ENCODE data around the gene ZBTB34.

The ZBTB34 gene

DNA sequence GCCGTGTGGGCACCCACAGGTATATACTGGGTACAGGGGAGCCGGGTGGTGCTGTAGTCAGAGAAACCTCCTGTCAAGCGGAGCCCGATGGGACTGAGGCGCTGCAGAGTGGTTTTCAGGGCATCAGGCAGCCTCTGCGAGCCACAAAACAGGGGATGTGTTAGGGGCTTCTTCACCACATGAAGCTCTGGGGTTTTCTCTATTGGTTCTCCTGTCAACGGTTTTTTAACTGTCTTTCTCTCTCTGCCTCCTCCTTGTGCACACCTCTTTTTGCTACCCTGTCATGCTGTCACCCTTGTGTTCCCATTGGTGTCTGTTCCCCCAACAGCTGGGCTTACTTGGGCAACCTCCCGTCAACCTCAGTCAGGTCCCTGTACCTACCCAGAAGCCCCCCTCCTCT lies 74.0 kb downstream of the ZBTB34 start:
- Histone ChIP-seq H3K9me3 (ENCODE audit: control insufficient read depth, insufficient read depth, low read depth, low read length) (no peaks in the 10 kb centered on the region), H3K4me3 (ENCODE audit: low read depth, low read length) (no peak overlapping the region), H3K36me3 (ENCODE audit: control insufficient read depth in 2 of 2, insufficient read depth in 1 of 2, low read length in 2 of 2) (no peaks in the 10 kb centered on the region), H3K27ac (ENCODE audit: extremely low read depth, low read depth, low read length) (no peak overlapping the region), H3K4me1 (ENCODE audit: control insufficient read depth, insufficient read depth, low read length) (no peaks in the 10 kb centered on the region)
- POLR2A ChIA-PET, result no interaction called here
- TF ChIP-seq ZNF157 (tag by site-specific recombination; IDR thresholded peaks at IDR 0.05) (no peak), ZNF426 (tag by site-specific recombination; IDR thresholded peaks at IDR 0.05) (no peak), OVOL3 (tag by site-specific recombination; IDR thresholded peaks at IDR 0.05) (no peak), ZNF423 (tag by site-specific recombination; IDR thresholded peaks at IDR 0.05) (no peak), ZSCAN23 (tag by site-specific recombination; IDR thresholded peaks at IDR 0.05) (no peak), GLIS2 (tag by site-specific recombination; IDR thresholded peaks at IDR 0.05) (no peak), ZSCAN16 (tag by site-specific recombination; IDR thresholded peaks at IDR 0.05) (no peak), ZNF621 (tag by site-specific recombination; IDR thresholded peaks at IDR 0.05) (no peak), ZNF596 (tag by site-specific recombination; IDR thresholded peaks at IDR 0.05) (no peak), ZNF354C (tag by site-specific recombination; IDR thresholded peaks at IDR 0.05; ENCODE audit: borderline replicate concordance, low read depth) (no peak), ZNF404 (tag by site-specific recombination; IDR thresholded peaks at IDR 0.05) (no peak), ZBTB1 (tag by site-specific recombination; IDR thresholded peaks at IDR 0.05) (no peak), SETDB1 (IDR thresholded peaks at IDR 0.05; ENCODE audit: insufficient read length, low read length) (no peak)
- TF ChIP-seq, protein P1, sequence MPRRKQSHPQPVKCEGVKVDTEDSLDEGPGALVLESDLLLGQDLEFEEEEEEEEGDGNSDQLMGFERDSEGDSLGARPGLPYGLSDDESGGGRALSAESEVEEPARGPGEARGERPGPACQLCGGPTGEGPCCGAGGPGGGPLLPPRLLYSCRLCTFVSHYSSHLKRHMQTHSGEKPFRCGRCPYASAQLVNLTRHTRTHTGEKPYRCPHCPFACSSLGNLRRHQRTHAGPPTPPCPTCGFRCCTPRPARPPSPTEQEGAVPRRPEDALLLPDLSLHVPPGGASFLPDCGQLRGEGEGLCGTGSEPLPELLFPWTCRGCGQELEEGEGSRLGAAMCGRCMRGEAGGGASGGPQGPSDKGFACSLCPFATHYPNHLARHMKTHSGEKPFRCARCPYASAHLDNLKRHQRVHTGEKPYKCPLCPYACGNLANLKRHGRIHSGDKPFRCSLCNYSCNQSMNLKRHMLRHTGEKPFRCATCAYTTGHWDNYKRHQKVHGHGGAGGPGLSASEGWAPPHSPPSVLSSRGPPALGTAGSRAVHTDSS (tag by site-specific recombination; IDR thresholded peaks at IDR 0.05), result no peak
- TF ChIP-seq, protein P2, sequence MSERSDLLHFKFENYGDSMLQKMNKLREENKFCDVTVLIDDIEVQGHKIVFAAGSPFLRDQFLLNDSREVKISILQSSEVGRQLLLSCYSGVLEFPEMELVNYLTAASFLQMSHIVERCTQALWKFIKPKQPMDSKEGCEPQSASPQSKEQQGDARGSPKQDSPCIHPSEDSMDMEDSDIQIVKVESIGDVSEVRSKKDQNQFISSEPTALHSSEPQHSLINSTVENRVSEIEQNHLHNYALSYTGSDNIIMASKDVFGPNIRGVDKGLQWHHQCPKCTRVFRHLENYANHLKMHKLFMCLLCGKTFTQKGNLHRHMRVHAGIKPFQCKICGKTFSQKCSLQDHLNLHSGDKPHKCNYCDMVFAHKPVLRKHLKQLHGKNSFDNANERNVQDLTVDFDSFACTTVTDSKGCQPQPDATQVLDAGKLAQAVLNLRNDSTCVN (tag by site-specific recombination; optimal IDR thresholded peaks at IDR 0.05), result no peak
- TF ChIP-seq, protein P3, sequence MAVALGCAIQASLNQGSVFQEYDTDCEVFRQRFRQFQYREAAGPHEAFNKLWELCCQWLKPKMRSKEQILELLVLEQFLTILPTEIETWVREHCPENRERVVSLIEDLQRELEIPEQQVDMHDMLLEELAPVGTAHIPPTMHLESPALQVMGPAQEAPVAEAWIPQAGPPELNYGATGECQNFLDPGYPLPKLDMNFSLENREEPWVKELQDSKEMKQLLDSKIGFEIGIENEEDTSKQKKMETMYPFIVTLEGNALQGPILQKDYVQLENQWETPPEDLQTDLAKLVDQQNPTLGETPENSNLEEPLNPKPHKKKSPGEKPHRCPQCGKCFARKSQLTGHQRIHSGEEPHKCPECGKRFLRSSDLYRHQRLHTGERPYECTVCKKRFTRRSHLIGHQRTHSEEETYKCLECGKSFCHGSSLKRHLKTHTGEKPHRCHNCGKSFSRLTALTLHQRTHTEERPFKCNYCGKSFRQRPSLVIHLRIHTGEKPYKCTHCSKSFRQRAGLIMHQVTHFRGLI (tag by site-specific recombination; IDR thresholded peaks at IDR 0.05), result no peak
- TF ChIP-seq, protein P4, sequence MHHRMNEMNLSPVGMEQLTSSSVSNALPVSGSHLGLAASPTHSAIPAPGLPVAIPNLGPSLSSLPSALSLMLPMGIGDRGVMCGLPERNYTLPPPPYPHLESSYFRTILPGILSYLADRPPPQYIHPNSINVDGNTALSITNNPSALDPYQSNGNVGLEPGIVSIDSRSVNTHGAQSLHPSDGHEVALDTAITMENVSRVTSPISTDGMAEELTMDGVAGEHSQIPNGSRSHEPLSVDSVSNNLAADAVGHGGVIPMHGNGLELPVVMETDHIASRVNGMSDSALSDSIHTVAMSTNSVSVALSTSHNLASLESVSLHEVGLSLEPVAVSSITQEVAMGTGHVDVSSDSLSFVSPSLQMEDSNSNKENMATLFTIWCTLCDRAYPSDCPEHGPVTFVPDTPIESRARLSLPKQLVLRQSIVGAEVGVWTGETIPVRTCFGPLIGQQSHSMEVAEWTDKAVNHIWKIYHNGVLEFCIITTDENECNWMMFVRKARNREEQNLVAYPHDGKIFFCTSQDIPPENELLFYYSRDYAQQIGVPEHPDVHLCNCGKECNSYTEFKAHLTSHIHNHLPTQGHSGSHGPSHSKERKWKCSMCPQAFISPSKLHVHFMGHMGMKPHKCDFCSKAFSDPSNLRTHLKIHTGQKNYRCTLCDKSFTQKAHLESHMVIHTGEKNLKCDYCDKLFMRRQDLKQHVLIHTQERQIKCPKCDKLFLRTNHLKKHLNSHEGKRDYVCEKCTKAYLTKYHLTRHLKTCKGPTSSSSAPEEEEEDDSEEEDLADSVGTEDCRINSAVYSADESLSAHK (tag by site-specific recombination; IDR thresholded peaks at IDR 0.05), result no peak
- CTCF ChIA-PET, result interaction anchor here (1.1 to 1.3 kb wide), 2 partner anchors 129 to 264 kb away, joined by 4 to 6 read pairs; partner anchors contain the start of gene ZBTB43

All from HEK293 (cell line).